Calu3 (cell line): ENCODE data around the gene FAF1. TPM values are rescaled to one million over a fixed set of nuclear protein-coding genes. Genes with fewer than 3 reads are reported as not detected.

Experiments used
- BruUV-seq: library from RNA; stranded (reverse); fragments of 400-500 nt; replicated peaks from 2 replicates; lab custom pipeline; 2021; lab: Mats Ljungman, UMichigan
- CTCF ChIA-PET: fragments of 300-600 bp; sonication (Branson Sonifier 250); formaldehyde crosslinking; loops from one replicate; lab custom pipeline; 2022; ENCODE audit warnings: antibody characterized with exemption; lab: Charles Lee
- DNase-seq: peaks from one replicate; pipeline ENCODE4 v3.0.0; 2022
- H3K27ac Mint-ChIP-seq: one replicate; pipeline ENCODE4 v1.8.0; 2022; ENCODE audit warnings: mixed read lengths; ENCODE audit not compliant: unreplicated experiment
- H3K27me3 Mint-ChIP-seq: one replicate; pipeline ENCODE4 v1.8.0; 2022; ENCODE audit warnings: mixed read lengths; ENCODE audit not compliant: unreplicated experiment
- H3K36me3 Mint-ChIP-seq: one replicate; pipeline ENCODE4 v1.8.0; 2022; ENCODE audit warnings: mild to moderate bottlenecking, moderate library complexity, mixed read lengths; ENCODE audit not compliant: insufficient read depth, unreplicated experiment
- H3K4me1 Mint-ChIP-seq: one replicate; pipeline ENCODE4 v1.8.0; 2022; ENCODE audit warnings: mild to moderate bottlenecking, low read depth, mixed read lengths; ENCODE audit not compliant: unreplicated experiment
- H3K4me3 Mint-ChIP-seq: one replicate; pipeline ENCODE4 v1.8.0; 2022; ENCODE audit warnings: mild to moderate bottlenecking, low read depth, moderate library complexity, mixed read lengths; ENCODE audit not compliant: unreplicated experiment
- H3K9me3 Mint-ChIP-seq: one replicate; pipeline ENCODE4 v1.8.0; 2022; ENCODE audit warnings: low read depth, mixed read lengths; ENCODE audit not compliant: unreplicated experiment
- intact Hi-C: fragments of 100-400 bp; cut with micrococcal nuclease; formaldehyde crosslinking; loops from one replicate; pipeline ENCODE4 v1.10.0; 2022; ENCODE audit not compliant: unreplicated experiment
- total RNA-seq: library from RNA; stranded (reverse); gene quantifications from 2 replicates; pipeline ENCODE4 v1.2.3, GENCODE V29; 2022
- TF ChIP-seq, protein P1 (sequence below): fragments of 200-600 bp; IDR thresholded peaks from one replicate; pipeline ENCODE4 v1.8.0; 2022; ENCODE audit warnings: antibody characterized with exemption; ENCODE audit not compliant: unreplicated experiment

Gene FAF1
- total RNA-seq, 1 experiment from 2014 or later: 104 TPM

DNA sequence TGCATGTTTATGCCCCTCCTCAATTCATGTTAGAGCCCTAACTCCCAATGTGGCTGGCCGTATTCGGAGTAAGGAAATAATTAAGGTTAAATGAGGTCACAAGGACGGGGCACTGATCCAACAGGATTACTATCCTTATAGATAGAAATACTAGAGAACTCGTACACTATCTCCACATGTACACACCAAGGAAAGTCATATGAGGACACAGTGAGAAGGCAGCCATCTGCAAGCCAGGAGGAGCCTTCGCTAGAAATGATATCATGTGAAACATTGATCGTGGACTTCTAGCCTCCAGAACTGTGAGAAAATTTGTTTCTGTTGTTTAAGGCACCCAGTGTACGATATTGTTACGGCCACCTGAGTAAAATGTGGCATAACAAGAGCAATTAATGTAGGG lies 79.7 kb downstream of the FAF1 start:
- Mint-ChIP-seq H3K9me3 (peaks cover 2% of the 10 kb centered on the region), H3K27ac (no peak overlapping the region), H3K4me1 (peaks cover 8% of the 10 kb centered on the region), H3K36me3 (no peaks in the 10 kb centered on the region), H3K27me3 (no peaks in the 10 kb centered on the region), H3K4me3 (no peak overlapping the region)
- TF ChIP-seq, protein P1, sequence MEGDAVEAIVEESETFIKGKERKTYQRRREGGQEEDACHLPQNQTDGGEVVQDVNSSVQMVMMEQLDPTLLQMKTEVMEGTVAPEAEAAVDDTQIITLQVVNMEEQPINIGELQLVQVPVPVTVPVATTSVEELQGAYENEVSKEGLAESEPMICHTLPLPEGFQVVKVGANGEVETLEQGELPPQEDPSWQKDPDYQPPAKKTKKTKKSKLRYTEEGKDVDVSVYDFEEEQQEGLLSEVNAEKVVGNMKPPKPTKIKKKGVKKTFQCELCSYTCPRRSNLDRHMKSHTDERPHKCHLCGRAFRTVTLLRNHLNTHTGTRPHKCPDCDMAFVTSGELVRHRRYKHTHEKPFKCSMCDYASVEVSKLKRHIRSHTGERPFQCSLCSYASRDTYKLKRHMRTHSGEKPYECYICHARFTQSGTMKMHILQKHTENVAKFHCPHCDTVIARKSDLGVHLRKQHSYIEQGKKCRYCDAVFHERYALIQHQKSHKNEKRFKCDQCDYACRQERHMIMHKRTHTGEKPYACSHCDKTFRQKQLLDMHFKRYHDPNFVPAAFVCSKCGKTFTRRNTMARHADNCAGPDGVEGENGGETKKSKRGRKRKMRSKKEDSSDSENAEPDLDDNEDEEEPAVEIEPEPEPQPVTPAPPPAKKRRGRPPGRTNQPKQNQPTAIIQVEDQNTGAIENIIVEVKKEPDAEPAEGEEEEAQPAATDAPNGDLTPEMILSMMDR: no peak
- no peak for DNase-seq
- CTCF ChIA-PET: no interaction called here
- no TSS peak for BruUV-seq
- intact Hi-C loops: no loop called here

DNA sequence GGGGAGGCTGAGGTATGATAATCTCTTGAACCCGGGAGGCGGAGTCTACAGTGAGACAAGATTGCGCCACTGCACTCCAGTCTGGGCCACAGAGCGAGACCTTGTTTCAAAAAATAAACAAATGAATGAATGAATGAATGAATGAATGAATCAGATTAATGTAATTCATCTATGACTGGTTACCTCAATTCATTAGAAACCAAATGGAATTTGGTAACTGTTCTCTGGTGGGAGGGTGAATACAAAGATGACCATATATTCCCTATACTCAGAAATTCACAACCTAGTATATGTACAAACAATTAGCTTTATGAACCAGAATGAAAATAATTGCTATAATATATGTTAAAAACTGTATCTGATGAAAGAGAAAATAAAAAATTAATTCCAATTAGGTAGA lies 80.9 kb downstream of the FAF1 start:
- no peak overlapping the region for H3K27ac Mint-ChIP-seq

DNA sequence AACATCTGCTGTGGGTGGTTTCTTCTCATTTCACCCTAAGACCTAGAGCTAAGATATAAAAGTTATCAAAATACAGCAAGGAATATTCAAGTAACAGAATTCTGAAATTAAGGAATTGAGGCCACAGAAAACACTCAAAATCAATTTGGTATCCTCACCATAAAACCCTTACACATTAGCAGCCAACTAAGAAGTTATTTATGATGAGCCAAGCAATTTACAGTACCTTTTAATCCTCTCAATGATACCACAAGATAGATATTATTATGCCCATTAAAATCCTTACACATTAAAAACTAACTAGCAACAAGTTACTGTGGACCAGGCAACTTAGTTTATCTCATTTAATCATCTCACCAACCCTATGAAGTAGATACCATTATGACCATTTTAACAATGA lies 81.6 kb downstream of the FAF1 start:
- intact Hi-C loops: no loop called here
- H3K9me3 Mint-ChIP-seq: no peaks in the 10 kb centered on the region
- no peak overlapping the region for H3K27ac Mint-ChIP-seq
- H3K36me3 Mint-ChIP-seq: no peaks in the 10 kb centered on the region
- no TSS peak for BruUV-seq
- no peaks in the 10 kb centered on the region for H3K27me3 Mint-ChIP-seq
- H3K4me1 Mint-ChIP-seq: peaks cover 11% of the 10 kb centered on the region
- TF ChIP-seq, protein P1: no peak
- DNase-seq: no peak
- H3K4me3 Mint-ChIP-seq: no peak overlapping the region
- CTCF ChIA-PET: interaction anchor here (1.1 kb wide), 1 partner anchor 606 kb away, joined by 9 read pairs; no protein-coding TSS in a partner anchor

More for the DNA sequence above, 80.9 kb downstream of the FAF1 start:
- Mint-ChIP-seq H3K36me3 (no peaks in the 10 kb centered on the region), H3K9me3 (no peaks in the 10 kb centered on the region), H3K4me1 (peaks cover 8% of the 10 kb centered on the region), H3K27me3 (no peaks in the 10 kb centered on the region), H3K4me3 (no peak overlapping the region)
- no TSS peak for BruUV-seq
- CTCF ChIA-PET: no interaction called here
- intact Hi-C loops: no loop called here
- no peak for DNase-seq
- TF ChIP-seq, protein P1: no peak

DNA sequence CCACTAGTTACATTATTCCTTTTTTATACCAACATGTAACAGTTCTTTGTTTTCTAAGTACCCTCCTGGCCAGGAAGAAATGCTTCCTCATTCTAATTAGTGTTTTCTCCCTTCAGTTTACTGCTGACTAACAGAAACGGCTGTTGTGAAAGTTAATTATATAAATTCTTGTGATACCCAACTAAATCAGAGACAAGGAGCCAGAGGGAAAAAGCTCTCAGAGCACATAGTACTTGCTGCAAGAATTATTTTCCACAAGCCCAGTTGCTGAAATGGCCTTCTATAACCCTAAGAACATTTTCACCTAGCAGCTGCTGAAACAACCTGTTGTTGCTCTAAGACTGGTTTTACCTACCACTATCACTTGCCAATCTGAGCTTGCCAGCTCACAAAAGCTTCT lies 82.4 kb downstream of the FAF1 start:
- CTCF ChIA-PET: interaction anchor here (1.1 kb wide), 1 partner anchor 606 kb away, joined by 9 read pairs; no protein-coding TSS in a partner anchor

More for the DNA sequence above, 82.4 kb downstream of the FAF1 start:
- Mint-ChIP-seq H3K27me3 (no peaks in the 10 kb centered on the region), H3K4me1 (peaks cover 17% of the 10 kb centered on the region), H3K27ac (no peak overlapping the region), H3K36me3 (no peaks in the 10 kb centered on the region), H3K9me3 (no peaks in the 10 kb centered on the region), H3K4me3 (no peak overlapping the region)
- intact Hi-C loops: no loop called here
- TF ChIP-seq, protein P1: no peak
- no peak for DNase-seq
- no TSS peak for BruUV-seq
